ENCODE measurements around the gene KDELR1. TPM values are rescaled to one million over a fixed set of nuclear protein-coding genes. Genes with fewer than 3 reads are reported as not detected.

KDELR1 gene
- 251 to 261 TPM (median 251 TPM) in 3 replicates for total RNA-seq
- long read RNA-seq, transcript KDELR1-201 (5 exons, 1,557 nt), result major isoform, 129 of 146 reads
- long read RNA-seq, transcript KDELR1-203 (4 exons, 1,594 nt), result minor isoform, 6 of 146 reads
- long read RNA-seq, partial matches to known transcripts, result 9 of 146 reads
- long read RNA-seq, other reads (novel, unspliced or antisense), result 2 of 146 reads

GRCh38 chr19:48391100-48392005 is at the start of gene KDELR1:
Gene KDELR1, minus strand, starts transcription at chr19:48391551. Its CDS starts 193 bp downstream, at chr19:48391358.
- H3K4me3 Mint-ChIP-seq (ENCODE audit: unreplicated experiment), result peak within 1 kb of the TSS; percentile 89
- H3K9me3 Mint-ChIP-seq (ENCODE audit: low read depth), result no peaks in the 10 kb centered on the region
- DNase-seq (ENCODE audit: low spot score), result no peak
- H3K27ac Mint-ChIP-seq (ENCODE audit: unreplicated experiment), result peak within 1 kb of the TSS; percentile 96
- TF ChIP-seq CTCF (IDR thresholded peaks at IDR 0.05), result peak; percentile 87
- H3K36me3 Mint-ChIP-seq (ENCODE audit: low read depth), result peaks cover 12% of the 10 kb centered on the region
- no peaks in the 10 kb centered on the region for H3K27me3 Mint-ChIP-seq (ENCODE audit: low read depth)
- peaks cover 41% of the 10 kb centered on the region for H3K4me1 Mint-ChIP-seq (ENCODE audit: low read depth)

- H3K27ac Mint-ChIP-seq (ENCODE audit: unreplicated experiment), result no peak overlapping the region
- H3K36me3 Mint-ChIP-seq (ENCODE audit: low read depth), result peaks cover 2% of the 10 kb centered on the region
- H3K4me3 Mint-ChIP-seq (ENCODE audit: unreplicated experiment), result no peak overlapping the region
- H3K4me1 Mint-ChIP-seq (ENCODE audit: low read depth), result no peaks in the 10 kb centered on the region
- no peaks in the 10 kb centered on the region for H3K27me3 Mint-ChIP-seq (ENCODE audit: low read depth)
- no peaks in the 10 kb centered on the region for H3K9me3 Mint-ChIP-seq (ENCODE audit: low read depth)
- no peak for TF ChIP-seq CTCF (IDR thresholded peaks at IDR 0.05)
- DNase-seq (ENCODE audit: low spot score), result no peak
These were observed 45.2 kb upstream of the KDELR1 start for GRCh38 chr19:48436586-48436985.

- no peak for DNase-seq (ENCODE audit: low spot score)
- Mint-ChIP-seq H3K27ac (ENCODE audit: unreplicated experiment) (no peak overlapping the region), H3K9me3 (ENCODE audit: low read depth) (peaks cover 6% of the 10 kb centered on the region), H3K36me3 (ENCODE audit: low read depth) (peaks cover 3% of the 10 kb centered on the region), H3K4me1 (ENCODE audit: low read depth) (no peaks in the 10 kb centered on the region), H3K4me3 (ENCODE audit: unreplicated experiment) (no peak overlapping the region), H3K27me3 (ENCODE audit: low read depth) (no peaks in the 10 kb centered on the region)
- TF ChIP-seq CTCF (IDR thresholded peaks at IDR 0.05), result no peak
These were observed 42.0 kb upstream of the KDELR1 start for GRCh38 chr19:48433337-48433736.

- H3K27me3 Mint-ChIP-seq (ENCODE audit: low read depth), result no peaks in the 10 kb centered on the region
- peaks cover 3% of the 10 kb centered on the region for H3K36me3 Mint-ChIP-seq (ENCODE audit: low read depth)
- no peak overlapping the region for H3K4me3 Mint-ChIP-seq (ENCODE audit: unreplicated experiment)
- DNase-seq (ENCODE audit: low spot score), result no peak
- H3K27ac Mint-ChIP-seq (ENCODE audit: unreplicated experiment), result no peak overlapping the region
- peaks cover 6% of the 10 kb centered on the region for H3K9me3 Mint-ChIP-seq (ENCODE audit: low read depth)
- no peak for TF ChIP-seq CTCF (IDR thresholded peaks at IDR 0.05)
- peaks cover 14% of the 10 kb centered on the region for H3K4me1 Mint-ChIP-seq (ENCODE audit: low read depth)
These were observed 37.3 kb upstream of the KDELR1 start for GRCh38 chr19:48428670-48429069.

- Mint-ChIP-seq H3K27me3 (ENCODE audit: low read depth) (no peaks in the 10 kb centered on the region), H3K9me3 (ENCODE audit: low read depth) (no peaks in the 10 kb centered on the region), H3K4me1 (ENCODE audit: low read depth) (peaks cover 14% of the 10 kb centered on the region), H3K36me3 (ENCODE audit: low read depth) (peaks cover 3% of the 10 kb centered on the region), H3K27ac (ENCODE audit: unreplicated experiment) (peak overlapping the region; percentile 99), H3K4me3 (ENCODE audit: unreplicated experiment) (peak overlapping the region; percentile 72)
- no peak for TF ChIP-seq CTCF (IDR thresholded peaks at IDR 0.05)
- DNase-seq (ENCODE audit: low spot score), result no peak
These were observed 33.4 kb upstream of the KDELR1 start for GRCh38 chr19:48424694-48425219.
